ENCODE measurements around the gene BPIFB3. TPM values are rescaled to one million over a fixed set of nuclear protein-coding genes. Genes with fewer than 3 reads are reported as not detected.

Gene BPIFB3
- total RNA-seq, 1 donor from 2014 or later = not detected

DNA sequence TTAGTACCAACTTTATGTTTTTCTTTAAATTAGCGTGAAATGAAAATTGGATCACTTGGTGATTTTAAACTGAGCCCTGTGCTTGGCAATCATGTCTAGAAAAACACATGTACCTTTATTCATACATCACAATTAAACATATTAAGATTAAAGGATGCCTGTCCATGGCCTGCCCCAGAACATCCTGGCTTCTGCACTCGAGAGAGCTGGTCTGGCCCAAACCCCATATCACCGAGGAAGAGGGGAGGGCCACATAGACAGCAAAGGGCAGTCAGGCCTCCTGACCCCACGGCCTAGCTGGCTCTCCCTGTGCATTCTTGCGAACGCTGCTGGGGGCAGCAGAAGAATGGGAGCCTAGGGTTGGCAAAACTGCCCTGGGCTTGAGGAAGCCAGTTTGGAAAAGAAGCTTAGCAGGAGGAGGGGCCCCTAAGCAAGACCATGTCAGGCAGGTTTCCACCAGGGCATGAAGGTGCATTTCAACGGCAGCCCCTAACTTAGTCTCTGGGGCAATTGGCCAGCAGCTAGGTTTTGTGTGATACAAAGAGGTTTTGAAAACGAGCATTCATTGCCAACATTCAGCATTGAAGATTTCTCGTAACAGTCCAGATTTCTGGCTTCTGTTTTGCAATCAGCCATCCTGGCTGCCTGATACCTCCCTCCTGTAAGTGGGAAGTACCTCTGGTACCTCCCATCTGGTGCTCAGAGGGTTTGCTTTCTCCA, 8.6 kb downstream of the BPIFB3 start:
- H2AFZ ChIP-seq (replicated peaks) = no peak overlapping the region
- H3K4me3 ChIP-seq = no peak overlapping the region
- H3K79me2 ChIP-seq (ENCODE audit: low read depth) = no peaks in the 10 kb centered on the region
- DNase-seq (ENCODE audit: low spot score) = peak; percentile 74
- H3K36me3 ChIP-seq = no peaks in the 10 kb centered on the region
- Mint-ChIP-seq H3K9me3 (no peaks in the 10 kb centered on the region), H3K36me3 (no peaks in the 10 kb centered on the region), H3K27ac (peak overlapping the region; percentile 57), H3K27me3 (ENCODE audit: insufficient read depth, low read depth) (peaks cover 17% of the 10 kb centered on the region), H3K4me1 (peaks cover 17% of the 10 kb centered on the region), H3K4me3 (no peak overlapping the region)
- H3K4me2 ChIP-seq = peak overlapping the region; percentile 28
- H3K27ac ChIP-seq = no peak overlapping the region
- no peaks in the 10 kb centered on the region for H3K27me3 ChIP-seq
- no peaks in the 10 kb centered on the region for H4K20me1 ChIP-seq (ENCODE audit: low read depth)
- no peaks in the 10 kb centered on the region for H3K9me3 ChIP-seq (ENCODE audit: low read depth)
- H3K9ac ChIP-seq = no peak overlapping the region
- peaks cover 16% of the 10 kb centered on the region for H3K4me1 ChIP-seq
- no peaks in the 10 kb centered on the region for H3F3A ChIP-seq (ENCODE audit: low read depth)
- no peak for TF ChIP-seq CTCF (IDR thresholded peaks at IDR 0.05)
- TF ChIP-seq EZH2phosphoT487 (IDR thresholded peaks at IDR 0.05) = no peak
- TF ChIP-seq EZH2 (IDR thresholded peaks at IDR 0.05) = no peak

DNA sequence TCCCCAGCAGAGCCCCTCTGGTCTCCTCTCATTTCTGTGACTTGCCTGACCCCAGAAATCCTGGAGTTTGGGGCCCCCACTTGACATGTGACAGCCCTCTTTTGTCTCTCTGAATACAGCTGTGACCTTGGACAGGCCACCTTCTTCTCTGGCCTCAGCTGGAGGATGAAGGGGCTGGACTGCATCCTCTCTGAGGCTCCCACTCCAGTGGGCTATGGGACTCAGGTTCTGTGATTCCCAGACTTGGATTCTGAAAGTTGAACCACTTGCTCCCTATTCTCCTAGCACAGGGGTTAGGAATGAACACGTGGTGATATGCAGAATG, 9.1 kb downstream of the BPIFB3 start:
- Histone ChIP-seq H3K4me2 (peak overlapping the region; percentile 28), H3K27ac (no peak overlapping the region), H3K27me3 (no peaks in the 10 kb centered on the region), H3F3A (ENCODE audit: low read depth) (no peaks in the 10 kb centered on the region), H3K79me2 (ENCODE audit: low read depth) (no peaks in the 10 kb centered on the region), H4K20me1 (ENCODE audit: low read depth) (no peaks in the 10 kb centered on the region), H3K4me3 (no peak overlapping the region), H3K9me3 (ENCODE audit: low read depth) (no peaks in the 10 kb centered on the region), H2AFZ (replicated peaks) (no peak overlapping the region), H3K36me3 (no peaks in the 10 kb centered on the region), H3K9ac (no peak overlapping the region), H3K4me1 (peaks cover 16% of the 10 kb centered on the region)
- H3K27ac Mint-ChIP-seq = peak overlapping the region; percentile 57
- peaks cover 14% of the 10 kb centered on the region for H3K27me3 Mint-ChIP-seq (ENCODE audit: insufficient read depth, low read depth)
- DNase-seq (ENCODE audit: low spot score) = no peak
- TF ChIP-seq EZH2phosphoT487 (IDR thresholded peaks at IDR 0.05) (no peak), EZH2 (IDR thresholded peaks at IDR 0.05) (no peak), CTCF (IDR thresholded peaks at IDR 0.05) (no peak)
- H3K4me1 Mint-ChIP-seq = peaks cover 17% of the 10 kb centered on the region
- no peaks in the 10 kb centered on the region for H3K36me3 Mint-ChIP-seq
- no peaks in the 10 kb centered on the region for H3K9me3 Mint-ChIP-seq
- no peak overlapping the region for H3K4me3 Mint-ChIP-seq

DNA sequence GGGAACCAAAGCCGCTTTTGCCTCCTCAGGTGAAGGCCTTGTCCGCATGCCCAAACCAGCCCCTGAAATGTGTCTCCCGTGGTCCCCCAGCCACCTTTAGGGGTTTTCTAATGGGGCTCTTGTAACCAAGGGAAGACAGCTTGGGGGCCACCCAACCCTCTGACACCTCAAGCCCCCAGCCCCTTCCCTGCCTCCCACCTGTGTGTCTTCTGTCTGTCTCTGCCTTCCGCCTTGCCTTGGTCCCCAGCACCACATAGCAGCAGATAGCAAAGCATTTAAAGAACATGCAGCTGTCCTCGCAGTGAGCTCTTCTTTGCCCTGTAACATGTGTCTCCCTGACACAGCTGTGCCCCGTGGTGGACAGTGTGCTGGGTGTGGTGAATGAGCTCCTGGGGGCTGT, 9.6 kb downstream of the BPIFB3 start:
- Histone ChIP-seq H2AFZ (replicated peaks) (no peak overlapping the region), H3K9me3 (ENCODE audit: low read depth) (no peaks in the 10 kb centered on the region), H3K27ac (no peak overlapping the region), H3K4me3 (no peak overlapping the region), H3K79me2 (ENCODE audit: low read depth) (no peaks in the 10 kb centered on the region), H3K4me1 (peaks cover 16% of the 10 kb centered on the region), H3K9ac (no peak overlapping the region), H3K4me2 (no peak overlapping the region), H3K27me3 (no peaks in the 10 kb centered on the region), H3K36me3 (no peaks in the 10 kb centered on the region), H4K20me1 (ENCODE audit: low read depth) (no peaks in the 10 kb centered on the region), H3F3A (ENCODE audit: low read depth) (no peaks in the 10 kb centered on the region)
- H3K4me3 Mint-ChIP-seq = no peak overlapping the region
- no peak overlapping the region for H3K27ac Mint-ChIP-seq
- no peak for DNase-seq (ENCODE audit: low spot score)
- H3K4me1 Mint-ChIP-seq = peaks cover 17% of the 10 kb centered on the region
- no peaks in the 10 kb centered on the region for H3K36me3 Mint-ChIP-seq
- no peak for TF ChIP-seq CTCF (IDR thresholded peaks at IDR 0.05)
- TF ChIP-seq EZH2 (IDR thresholded peaks at IDR 0.05) = no peak
- no peak for TF ChIP-seq EZH2phosphoT487 (IDR thresholded peaks at IDR 0.05)
- H3K27me3 Mint-ChIP-seq (ENCODE audit: insufficient read depth, low read depth) = peaks cover 11% of the 10 kb centered on the region
- H3K9me3 Mint-ChIP-seq = no peaks in the 10 kb centered on the region

Data from neural progenitor cell (in vitro differentiated cells).